SK-N-SH (cell line): ENCODE results near the gene GSTCD.

ENCODE experiments used
- CHD2 ChIP-seq: fragments of 150-350 bp; IDR thresholded peaks from 2 replicates; pipeline ENCODE4 v1.6.1; 2018; ENCODE audit warnings: low read length; ENCODE audit not compliant: partially characterized antibody
- CTCF ChIP-seq: fragments of 200-600 bp; sonication (generic); IDR thresholded peaks from 2 replicates; pipeline ENCODE4 v1.6.1; 2017; ENCODE audit warnings: antibody characterized with exemption, mild to moderate bottlenecking, moderate library complexity
- EP300 ChIP-seq, 2 experiments: IDR thresholded peaks; 2 replicates each; pipeline versions ENCODE4 v1.4.0 to v1.6.1; 2012; ENCODE audit warnings: borderline replicate concordance in 1 of 2, low read depth in 1 of 2, low read length in 1 of 2
- FOXM1 ChIP-seq: IDR thresholded peaks from 2 replicates; pipeline ENCODE4 v1.4.0; 2012; ENCODE audit warnings: low read depth, mild to moderate bottlenecking
- GABPA ChIP-seq: IDR thresholded peaks from 2 replicates; pipeline ENCODE4 v1.4.0; 2012; ENCODE audit warnings: low read depth, mild to moderate bottlenecking
- MXI1 ChIP-seq: IDR thresholded peaks from 2 replicates; pipeline ENCODE4 v1.6.1; 2012; ENCODE audit warnings: mild to moderate bottlenecking, low read depth, low read length, improper control_type of control experiment
- POLR2AphosphoS5 ChIP-seq: IDR thresholded peaks from 2 replicates; pipeline ENCODE4 v1.6.1; 2012; ENCODE audit warnings: low read depth, low read length
- RCOR1 ChIP-seq: fragments of 150-350 bp; IDR thresholded peaks from 2 replicates; pipeline ENCODE4 v1.6.1; 2017; ENCODE audit warnings: antibody characterized with exemption, low read length
- REST ChIP-seq: IDR thresholded peaks from 2 replicates; pipeline ENCODE4 v1.6.1; 2012; ENCODE audit warnings: mild to moderate bottlenecking, low read depth, low read length, moderate library complexity
- SIN3A ChIP-seq: IDR thresholded peaks from 2 replicates; pipeline ENCODE4 v1.6.1; 2012; ENCODE audit warnings: low read depth, mild to moderate bottlenecking, low read length, moderate library complexity, borderline replicate concordance
- TAF1 ChIP-seq: IDR thresholded peaks from 2 replicates; pipeline ENCODE4 v1.6.1; 2012; ENCODE audit warnings: low read depth, mild to moderate bottlenecking, low read length, moderate library complexity, borderline replicate concordance
- YY1 ChIP-seq: IDR thresholded peaks from 2 replicates; pipeline ENCODE4 v1.4.0; 2012; ENCODE audit warnings: low read depth, mild to moderate bottlenecking
- TF ChIP-seq, protein P1 (sequence below): IDR thresholded peaks from 2 replicates; pipeline ENCODE4 v1.4.0; 2012; ENCODE audit warnings: low read depth, borderline replicate concordance

- TF ChIP-seq CTCF (no peak), MXI1 (no peak), POLR2AphosphoS5 (no peak), FOXM1 (no peak), REST (no peak), CHD2 (no peak), SIN3A (no peak), TAF1 (no peak), RCOR1 (no peak), GABPA (no peak), YY1 (no peak), EP300 (IDR thresholded peaks at IDR 0.05; ENCODE audit: borderline replicate concordance in 1 of 2, low read depth in 1 of 2, low read length in 1 of 2) (no peak)
- TF ChIP-seq, protein P1, sequence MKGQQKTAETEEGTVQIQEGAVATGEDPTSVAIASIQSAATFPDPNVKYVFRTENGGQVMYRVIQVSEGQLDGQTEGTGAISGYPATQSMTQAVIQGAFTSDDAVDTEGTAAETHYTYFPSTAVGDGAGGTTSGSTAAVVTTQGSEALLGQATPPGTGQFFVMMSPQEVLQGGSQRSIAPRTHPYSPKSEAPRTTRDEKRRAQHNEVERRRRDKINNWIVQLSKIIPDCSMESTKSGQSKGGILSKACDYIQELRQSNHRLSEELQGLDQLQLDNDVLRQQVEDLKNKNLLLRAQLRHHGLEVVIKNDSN: no peak
These were observed 126.6 kb downstream of the GSTCD start for GRCh38 chr4:105835177-105835576.
